HG02571 (cell line): Measurements from ENCODE around the gene BOLA2B.
"Not testable (repeated sequence)": the region's sequence is repeated elsewhere in the genome, so short reads cannot be mapped to it uniquely, and the experiment has no call there.

Experiments
- ATAC-seq: cut with Tn5 transposase; IDR thresholded peaks from one replicate; pipeline ENCODE4 v1.9.1; 2021; ENCODE audit warnings: mild to moderate bottlenecking, moderate library complexity; ENCODE audit not compliant: unreplicated experiment

The BOLA2B gene

DNA sequence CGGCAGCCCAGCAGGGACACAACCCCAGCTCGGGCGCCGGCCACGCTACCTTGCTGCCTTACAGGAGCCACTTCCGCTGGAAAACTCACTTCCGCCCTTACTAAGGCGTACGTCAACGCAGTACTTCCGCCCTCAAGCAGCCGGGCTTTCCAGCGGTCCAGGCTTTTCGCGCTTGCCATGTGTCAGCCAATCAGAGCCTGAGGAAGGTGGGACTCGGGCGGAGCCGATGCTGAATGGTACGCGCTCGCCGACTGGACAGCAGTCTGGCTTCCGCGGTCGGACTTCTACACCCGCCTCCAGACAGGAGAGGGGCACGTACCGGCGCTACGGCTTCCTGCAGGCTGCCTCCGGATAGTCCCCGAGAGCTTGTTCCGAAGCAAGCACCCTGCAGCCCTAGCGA, at the start of gene BOLA2B, which contains the start of gene SLX1A:
Gene BOLA2B, minus strand, starts transcription at position 52 of the 400 bp plus-strand sequence. CDS start 71 bp downstream, outside the sequence.
Gene SLX1A, plus strand, starts transcription at position 261 of the 400 bp plus-strand sequence. CDS start 210 bp downstream, outside the sequence.
- peak; percentile 81 for ATAC-seq

DNA sequence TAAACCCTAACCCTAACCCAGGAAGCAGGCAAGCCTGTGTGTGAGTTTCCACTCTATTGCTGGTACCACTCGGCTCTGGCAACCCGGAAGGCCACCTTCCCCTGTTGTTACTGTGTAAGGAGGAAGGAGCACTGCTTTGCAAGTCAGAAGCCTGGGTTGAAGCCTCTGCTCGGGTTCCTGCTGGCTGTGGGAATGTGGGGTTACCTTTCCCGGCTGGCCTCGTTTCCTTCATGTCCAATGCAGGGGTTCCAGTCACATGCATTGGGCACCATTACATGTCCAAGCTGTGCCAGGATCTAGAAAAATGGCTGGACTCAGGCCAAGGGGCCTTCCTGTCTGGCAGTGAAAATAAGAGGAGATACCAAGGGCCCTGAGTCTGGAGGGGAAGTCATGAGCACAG, 23.6 kb upstream of the BOLA2B start:
- not testable (repeated sequence) for ATAC-seq

DNA sequence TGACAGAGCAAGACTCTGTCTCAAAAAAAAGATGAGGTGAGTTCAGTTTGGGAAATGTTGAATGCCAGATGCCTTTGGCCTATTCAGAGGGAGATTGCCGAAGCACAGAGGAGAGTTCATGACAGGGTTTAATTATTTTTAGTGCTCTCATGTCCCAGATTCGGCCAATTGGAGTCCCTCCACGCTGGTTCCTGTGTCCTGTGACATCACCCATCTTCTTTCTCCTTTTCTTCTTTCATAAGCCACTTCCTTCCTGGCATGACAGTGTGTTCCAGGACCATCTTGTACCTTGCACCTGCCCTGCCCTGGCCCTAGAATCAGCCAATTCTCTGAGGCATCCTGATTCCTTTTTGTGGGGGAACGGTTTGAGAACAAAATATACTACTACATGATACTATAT, 17.9 kb upstream of the BOLA2B start:
- not testable (repeated sequence) for ATAC-seq

DNA sequence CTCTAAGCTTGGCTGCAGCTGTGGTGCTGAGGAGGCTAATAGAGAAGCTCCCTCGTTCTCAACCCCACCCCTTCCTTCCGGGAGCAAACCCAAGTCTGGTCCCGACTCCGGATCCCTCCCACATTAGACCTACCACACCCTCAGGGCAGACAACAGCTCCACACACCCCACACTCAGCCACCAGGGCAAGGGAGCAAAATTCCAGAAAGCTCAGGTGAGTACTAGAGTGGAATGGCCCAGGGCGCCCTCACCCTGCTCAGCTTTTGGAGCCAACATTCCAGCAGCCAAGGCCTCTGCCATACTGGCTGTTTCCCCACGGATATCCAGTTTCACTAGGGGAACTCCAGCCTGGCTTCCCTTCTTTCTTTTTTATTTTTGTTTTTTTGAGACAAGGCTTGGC, 15.6 kb upstream of the BOLA2B start:
- not testable (repeated sequence) for ATAC-seq

DNA sequence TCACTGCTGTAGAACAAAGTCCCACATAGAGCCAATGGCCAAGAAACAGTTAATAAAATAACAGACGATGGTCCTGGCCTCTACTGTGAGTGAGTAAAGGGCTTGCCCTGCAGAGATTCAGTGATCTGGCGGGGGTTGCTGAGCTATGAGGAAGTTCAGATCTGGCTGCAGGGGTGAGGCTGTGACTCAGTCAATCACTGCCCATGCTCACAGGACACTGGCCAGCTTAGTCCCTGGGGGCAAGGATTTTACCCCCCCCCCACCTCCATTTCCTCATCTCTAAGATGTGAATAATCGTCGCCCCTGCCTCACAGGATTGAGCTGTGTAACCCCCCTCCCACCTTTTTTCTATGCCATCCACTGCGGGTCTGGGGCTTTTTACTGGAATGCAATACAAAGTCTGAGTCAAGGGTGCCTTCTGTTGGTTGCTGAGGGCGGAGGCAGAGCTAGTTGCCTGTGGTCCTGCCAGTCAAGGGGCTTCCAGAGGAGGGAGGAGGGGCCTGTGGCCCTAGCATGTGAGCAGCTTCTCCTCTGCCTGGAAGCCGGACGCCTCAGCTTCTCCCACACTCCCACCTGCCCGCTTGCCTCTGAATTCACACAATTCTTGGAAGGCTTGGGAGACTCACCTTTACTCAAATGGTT, 13.7 kb upstream of the BOLA2B start:
- ATAC-seq: not testable (repeated sequence)

DNA sequence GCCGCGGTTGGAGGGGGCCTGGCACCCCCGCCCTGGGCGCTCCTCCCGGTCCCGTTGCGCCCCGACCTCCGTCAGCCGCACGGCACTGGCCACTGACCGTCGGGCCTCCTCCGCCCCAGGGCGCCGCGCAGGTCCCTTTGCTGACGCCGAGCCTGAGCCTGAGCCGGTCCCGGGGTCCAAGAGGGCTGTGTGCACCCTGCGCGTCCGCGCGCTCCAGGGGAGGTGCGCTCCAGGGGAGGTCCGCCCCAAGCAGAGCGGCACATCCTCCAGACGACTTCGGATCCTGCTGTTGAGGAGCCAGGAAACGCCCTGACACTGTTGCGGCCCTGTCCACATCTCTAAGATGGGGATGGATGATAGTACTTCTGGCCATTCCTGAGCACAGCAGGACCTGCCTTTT, 12.8 kb upstream of the BOLA2B start:
- ATAC-seq: not testable (repeated sequence)

DNA sequence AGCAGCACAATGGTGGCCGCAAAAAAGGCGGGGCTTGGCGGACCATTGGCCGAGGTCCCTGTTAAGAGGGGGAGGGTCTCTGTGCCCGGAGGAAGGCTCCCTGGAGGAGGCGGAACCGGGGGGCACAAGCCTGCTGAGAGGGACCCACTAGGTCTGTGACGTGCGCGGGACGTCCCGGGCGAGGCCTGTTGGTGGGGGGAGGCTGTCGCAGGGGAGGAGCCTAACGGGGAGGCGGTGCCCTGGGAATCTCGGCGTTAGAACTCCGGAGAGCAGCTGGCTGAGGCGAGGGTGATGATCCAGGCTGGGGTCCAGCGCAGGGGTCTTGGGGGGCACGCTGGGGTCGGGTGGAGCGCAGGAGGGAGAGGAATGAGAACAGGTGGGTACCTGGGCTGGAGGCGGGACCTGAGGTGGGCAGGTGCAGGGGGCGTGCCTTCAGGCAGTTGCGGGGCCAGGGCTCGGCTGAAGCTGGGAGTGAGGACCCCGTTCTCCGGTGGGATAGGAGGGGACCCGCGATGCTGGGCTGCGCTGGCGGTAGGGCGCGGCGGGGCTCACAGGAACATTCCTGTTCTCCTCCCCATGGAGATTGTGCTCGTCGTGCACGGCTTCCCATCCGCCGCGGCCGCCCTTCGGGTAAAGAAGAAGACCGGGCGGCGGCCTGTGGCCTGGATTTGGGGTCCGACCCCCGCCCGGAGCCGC, 12.2 kb upstream of the BOLA2B start:
- ATAC-seq: not testable (repeated sequence)

DNA sequence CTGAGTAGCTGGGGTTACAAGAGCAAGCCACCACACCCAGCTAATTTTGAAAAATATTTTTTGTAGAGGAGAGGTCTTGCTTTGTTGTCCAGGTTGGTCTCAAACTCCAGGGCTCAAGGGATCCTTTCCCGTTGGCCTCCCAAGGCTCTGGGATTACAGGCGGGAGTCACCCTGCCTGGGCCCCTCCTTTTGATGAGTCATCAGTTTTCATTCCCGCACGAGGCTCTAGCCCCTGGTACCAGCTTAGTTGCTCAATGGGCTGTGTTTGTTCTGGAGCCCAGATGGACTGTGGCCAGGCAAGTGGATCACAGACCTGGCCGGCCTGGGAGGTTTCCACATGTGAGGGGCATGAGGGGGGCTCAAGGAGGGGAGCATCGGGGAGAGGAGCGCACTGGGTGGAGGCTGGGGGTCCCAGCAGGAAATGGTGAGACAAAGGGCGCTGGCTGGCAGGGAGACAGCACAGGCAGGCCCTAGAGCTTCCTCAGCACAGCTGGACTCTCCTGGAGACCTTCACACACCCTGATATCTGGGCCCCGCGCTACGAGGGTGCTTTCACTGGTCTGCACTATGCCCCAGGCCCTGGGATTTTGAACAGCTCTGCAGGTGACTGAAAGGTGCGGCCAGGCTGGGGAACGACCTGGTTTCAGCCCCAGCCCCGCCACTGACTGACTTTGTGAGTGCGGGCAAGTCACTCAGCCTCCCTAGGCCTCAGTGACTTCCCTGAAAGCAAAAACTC, 6.3 kb upstream of the BOLA2B start:
- ATAC-seq: not testable (repeated sequence)

DNA sequence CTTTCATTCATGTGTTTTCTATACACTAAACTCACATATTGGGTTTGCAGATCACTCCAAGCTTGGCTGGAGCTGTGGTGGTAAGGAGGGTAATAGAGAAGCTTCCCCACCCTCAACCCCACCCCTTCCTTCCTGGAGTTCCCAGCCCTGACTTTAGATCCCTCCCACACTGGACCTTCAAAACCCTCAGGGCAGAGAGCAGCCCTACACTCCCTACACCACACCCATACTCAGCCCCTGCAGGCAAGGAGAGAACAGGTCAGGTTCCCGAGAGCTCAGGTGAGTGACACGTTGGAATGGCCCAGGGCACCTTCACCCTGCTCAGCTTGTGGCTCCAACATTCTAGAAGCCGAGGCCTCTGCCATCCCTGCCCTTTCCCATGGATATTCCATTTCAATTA, 5.6 kb upstream of the BOLA2B start, which contains the start of gene SULT1A3:
Gene SULT1A3, plus strand, starts transcription at position 207 of the 400 bp plus-strand sequence. CDS start 1,474 bp downstream, outside the sequence.
- ATAC-seq: not testable (repeated sequence)

DNA sequence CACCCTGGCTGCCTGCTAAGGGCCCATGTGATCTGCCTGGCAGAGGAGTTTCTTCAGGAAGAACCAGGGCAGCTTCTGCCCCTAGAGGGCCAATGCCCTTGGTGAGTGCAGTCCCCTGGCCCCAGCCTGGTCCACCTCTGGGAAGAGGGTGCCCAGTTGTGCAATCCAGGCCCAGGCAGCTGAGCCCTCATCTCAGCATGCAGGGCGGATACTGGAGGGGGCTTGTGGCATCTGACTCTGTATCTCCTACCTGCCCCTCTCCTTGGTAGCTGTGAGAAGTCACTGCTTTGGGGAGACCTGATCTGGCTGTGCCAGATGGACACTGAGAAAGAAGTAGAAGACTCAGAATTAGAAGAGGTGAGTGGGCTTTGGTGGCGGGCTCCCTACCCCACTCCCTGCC, 3.5 kb upstream of the BOLA2B start:
- ATAC-seq: not testable (repeated sequence)

DNA sequence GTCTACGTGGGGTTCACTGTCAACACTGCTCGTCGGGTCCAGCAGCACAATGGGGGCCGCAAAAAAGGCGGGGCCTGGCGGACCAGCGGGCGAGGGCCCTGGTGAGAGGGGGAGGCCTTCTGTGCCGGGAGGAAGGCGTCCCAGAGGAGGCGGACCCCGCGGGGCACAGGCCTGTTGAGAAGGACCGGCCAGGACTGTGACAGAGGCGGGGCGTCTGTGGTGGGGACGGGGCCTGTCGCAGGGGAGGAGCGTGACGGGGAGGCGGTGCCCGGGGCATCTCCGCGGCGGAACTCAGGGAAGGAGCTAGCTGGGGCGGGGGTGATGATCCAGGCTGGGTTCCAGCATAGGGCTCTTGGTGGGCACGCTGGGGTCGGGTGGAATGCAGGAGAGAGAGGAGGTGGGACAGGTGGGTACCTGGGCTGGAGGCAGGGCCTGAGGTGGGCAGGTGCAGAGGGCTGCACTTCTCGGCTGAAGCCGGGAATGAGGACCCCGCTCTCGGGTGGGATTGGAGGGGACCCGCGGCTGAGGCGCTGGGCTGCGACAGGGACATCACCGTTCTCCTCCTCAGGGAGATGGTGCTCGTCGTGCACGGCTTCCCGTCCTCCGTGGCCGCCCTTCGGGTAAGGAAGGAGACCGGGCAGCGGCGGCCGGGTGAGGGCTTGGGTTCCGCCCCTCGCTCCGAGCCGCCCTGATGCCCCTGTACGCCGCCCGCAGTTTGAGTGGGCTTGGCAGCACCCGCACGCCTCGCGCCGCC, 883 bp upstream of the BOLA2B start:
- peak; percentile 70 for ATAC-seq

DNA sequence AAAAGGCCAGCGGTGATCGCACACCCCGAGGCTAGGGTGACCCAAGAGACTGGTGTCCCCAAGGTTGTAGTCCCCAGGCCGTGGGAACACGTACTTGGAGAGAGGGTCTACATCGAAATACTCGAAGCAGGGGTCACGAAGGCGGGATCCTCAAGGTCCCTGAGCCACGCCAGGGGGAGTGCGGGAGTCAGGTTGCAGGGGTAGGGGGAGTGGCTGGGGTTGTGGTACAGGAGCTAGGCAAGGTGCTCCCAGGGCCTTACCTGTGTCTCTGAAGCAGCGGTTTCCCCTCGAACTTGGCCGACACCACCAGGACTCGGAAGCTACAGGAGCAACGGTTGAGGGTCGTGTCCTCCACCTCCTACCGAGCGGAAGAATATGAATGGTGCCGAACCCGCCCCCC, 368 bp downstream of the BOLA2B start:
- ATAC-seq: peak; percentile 19

DNA sequence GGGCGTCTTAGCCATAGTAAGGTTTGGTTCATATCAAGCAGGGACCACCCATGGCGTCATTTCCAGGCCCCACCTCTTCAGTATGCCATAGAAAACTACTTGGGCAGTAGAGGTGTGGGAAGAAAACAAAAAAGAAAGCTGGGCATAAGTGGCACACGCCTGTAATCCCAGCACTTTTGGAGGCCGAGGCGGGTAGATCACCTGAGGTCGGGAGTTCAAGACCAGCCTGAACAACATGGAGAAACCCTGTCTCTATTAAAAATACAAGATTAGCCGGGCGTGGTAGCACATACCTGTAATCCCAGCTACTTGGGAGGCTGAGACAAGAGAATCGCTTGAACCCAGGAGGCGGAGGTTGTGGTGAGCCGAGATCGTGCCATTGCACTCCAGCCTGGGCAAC, 2.3 kb downstream of the BOLA2B start:
- not testable (repeated sequence) for ATAC-seq

DNA sequence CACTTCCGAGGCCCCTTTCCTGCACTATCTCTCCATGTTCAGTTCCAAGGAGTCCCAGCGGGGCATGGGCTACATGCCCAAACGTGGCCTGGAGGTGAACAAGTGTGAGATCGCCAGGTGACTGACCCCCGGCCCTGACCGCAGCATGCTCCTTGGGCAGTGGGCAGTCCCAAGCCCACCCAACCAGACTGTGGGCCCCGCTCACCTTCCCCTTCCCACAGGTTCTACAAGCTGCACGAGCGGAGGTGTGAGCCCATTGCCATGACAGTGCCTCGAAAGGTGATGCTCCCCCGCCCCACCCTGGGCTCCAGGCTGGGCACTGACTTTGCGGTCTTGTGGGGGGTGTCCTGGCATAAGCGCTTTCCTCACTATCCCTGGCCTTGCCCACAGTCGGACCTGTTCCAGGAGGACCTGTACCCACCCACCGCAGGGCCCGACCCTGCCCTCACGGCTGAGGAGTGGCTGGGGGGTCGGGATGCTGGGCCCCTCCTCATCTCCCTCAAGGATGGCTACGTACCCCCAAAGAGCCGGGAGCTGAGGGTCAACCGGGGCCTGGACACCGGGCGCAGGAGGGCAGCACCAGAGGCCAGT, 5.4 kb downstream of the BOLA2B start:
- no peak for ATAC-seq

DNA sequence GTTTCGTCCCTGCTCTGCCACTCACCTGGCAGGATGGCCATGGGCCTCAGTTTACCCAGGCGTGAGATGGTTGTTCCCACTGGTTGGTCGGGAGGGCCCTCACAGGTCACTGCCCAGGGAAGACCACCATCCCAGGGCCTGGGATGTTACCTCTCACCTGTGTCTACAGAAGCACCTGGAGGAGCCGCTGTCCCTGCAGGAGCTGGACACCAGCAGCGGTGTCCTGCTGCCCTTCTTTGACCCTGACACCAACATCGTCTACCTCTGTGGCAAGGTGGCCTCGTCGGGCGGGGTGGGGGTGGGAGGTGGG, 6.0 kb downstream of the BOLA2B start:
- no peak for ATAC-seq

DNA sequence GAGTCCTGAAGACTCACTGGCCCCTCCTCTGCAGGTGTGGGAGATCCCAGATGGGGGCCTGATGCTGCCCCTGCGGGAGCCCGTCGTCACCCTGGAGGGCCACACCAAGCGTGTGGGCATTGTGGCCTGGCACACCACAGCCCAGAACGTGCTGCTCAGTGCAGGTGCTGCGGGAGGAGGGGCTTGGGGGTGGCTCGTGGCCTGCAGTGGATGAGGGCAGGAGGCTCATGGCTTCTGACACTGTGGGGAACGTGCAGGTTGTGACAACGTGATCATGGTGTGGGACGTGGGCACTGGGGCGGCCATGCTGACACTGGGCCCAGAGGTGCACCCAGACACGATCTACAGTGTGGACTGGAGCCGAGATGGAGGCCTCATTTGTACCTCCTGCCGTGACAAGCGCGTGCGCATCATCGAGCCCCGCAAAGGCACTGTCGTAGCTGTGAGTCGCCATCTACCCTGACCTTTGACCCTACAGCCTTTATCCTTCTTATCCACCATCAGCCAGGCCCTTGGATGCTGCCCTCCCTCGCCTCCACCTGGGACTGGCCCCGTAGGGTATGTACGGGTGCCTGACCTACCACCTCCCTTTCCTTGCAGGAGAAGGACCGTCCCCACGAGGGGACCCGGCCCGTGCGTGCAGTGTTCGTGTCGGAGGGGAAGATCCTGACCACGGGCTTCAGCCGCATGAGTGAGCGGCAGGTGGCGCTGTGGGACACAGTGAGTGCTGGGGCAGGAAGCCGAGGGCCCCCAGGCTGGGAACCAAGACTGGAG, 6.5 kb downstream of the BOLA2B start:
- no peak for ATAC-seq

DNA sequence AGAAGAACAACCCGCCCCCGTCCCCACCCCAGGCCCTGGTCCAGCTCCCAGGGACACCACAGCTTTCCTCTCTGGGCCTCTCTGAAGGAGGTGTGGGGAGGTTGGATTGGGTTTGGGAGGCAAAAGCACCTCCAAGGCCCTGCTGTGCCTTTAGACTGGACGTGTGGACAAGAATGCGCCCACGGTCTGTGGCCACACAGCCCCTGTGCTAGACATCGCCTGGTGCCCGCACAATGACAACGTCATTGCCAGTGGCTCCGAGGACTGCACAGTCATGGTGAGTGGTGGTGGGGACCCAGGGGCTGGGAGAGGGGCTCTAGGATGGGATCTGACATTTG, 7.1 kb downstream of the BOLA2B start:
- ATAC-seq: no peak

DNA sequence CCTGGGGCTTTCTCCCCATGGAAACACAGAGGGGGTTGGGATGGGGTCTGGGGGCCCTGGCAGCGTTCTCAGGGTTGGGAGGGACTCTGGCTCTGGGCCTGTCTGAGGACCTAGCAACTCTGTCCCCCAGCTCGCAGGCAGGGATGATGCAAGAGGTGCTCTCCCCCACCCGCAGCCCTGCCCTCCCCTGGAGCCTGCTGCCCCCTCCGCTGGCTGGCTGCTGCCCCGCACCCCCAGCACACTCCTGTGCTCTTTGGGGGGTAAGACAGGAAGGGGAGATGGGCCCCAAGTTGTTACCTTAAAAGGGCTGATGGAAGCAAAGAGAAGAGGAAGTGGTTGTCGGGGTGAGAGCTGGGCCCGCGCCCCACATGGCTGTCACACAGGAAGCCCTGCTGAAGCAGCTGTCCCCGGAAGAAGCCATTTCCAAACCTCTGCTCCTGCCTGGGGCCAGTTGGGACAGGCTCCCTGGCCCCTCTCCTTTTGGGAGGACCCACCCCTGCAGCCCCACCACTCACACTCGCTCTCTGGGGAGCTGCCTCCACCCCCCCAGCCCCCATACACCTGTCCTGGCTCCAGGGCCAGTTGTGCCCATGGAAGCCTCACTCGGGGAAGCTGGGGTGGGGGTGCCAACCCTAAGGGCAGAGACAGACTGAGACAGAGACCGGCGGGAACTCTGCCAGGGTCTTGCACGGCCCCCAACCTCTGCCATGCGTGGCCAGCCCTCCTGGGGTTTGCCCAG, 7.6 kb downstream of the BOLA2B start:
- ATAC-seq: no peak
